Peyer's patch (tissue), 4 donors: Measurements from ENCODE around the gene HEATR3.

Experiments
- POLR2A ChIP-seq, 2 donors: fragments of 450-650 bp; IDR thresholded peaks; one replicate each; pipeline ENCODE4 v1.5.1; 2017; ENCODE audit warnings: antibody characterized with exemption in 2 of 2, mild to moderate bottlenecking in 2 of 2, moderate library complexity in 2 of 2
- TF ChIP-seq, protein P1 (sequence below), 6 experiments: fragments of 450-650 bp in 4 of 6; fragments of 200-600 bp in 2 of 6; sonication (generic) in 1 of 6; IDR thresholded peaks; one replicate each; pipeline ENCODE4 v1.5.1; 2017 to 2019; ENCODE audit warnings: antibody characterized with exemption in 6 of 6, mild to moderate bottlenecking in 3 of 6, moderate library complexity in 1 of 6

DNA sequence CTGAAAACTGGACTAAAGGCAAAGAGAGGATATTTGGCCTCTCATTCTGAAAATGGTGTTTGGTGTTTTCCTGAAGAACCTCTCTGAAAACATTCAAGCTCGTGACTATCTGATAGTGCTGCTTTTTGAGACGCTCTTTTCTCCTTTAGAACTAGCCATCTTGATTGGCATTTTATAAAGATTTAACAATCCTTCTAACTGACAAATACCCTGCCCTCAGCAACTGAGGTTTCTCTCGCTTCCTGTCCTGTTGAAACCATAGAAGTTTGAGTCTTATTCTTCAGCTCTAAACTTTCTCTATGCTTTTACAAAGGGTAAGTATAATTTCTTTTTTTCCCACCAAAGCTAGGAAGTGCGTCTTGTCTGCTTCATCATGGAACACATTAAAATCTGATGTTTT lies 27.5 kb upstream of the HEATR3 start:
- TF ChIP-seq, protein P1, sequence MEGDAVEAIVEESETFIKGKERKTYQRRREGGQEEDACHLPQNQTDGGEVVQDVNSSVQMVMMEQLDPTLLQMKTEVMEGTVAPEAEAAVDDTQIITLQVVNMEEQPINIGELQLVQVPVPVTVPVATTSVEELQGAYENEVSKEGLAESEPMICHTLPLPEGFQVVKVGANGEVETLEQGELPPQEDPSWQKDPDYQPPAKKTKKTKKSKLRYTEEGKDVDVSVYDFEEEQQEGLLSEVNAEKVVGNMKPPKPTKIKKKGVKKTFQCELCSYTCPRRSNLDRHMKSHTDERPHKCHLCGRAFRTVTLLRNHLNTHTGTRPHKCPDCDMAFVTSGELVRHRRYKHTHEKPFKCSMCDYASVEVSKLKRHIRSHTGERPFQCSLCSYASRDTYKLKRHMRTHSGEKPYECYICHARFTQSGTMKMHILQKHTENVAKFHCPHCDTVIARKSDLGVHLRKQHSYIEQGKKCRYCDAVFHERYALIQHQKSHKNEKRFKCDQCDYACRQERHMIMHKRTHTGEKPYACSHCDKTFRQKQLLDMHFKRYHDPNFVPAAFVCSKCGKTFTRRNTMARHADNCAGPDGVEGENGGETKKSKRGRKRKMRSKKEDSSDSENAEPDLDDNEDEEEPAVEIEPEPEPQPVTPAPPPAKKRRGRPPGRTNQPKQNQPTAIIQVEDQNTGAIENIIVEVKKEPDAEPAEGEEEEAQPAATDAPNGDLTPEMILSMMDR (IDR thresholded peaks at IDR 0.05) = no peak
- no peak for TF ChIP-seq POLR2A (IDR thresholded peaks at IDR 0.05)
